Endothelial cell of umbilical vein (primary cell): ENCODE data around the gene UHRF1.

Experiments used
- JUN ChIP-seq: IDR thresholded peaks from 2 replicates; pipeline ENCODE4 v1.6.1; 2011; ENCODE audit warnings: borderline replicate concordance, low read depth; ENCODE audit not compliant: insufficient read length, insufficient read depth
- POLR2A ChIP-seq: IDR thresholded peaks from 2 replicates; pipeline ENCODE4 v1.6.1; 2012; ENCODE audit warnings: low read depth, mild to moderate bottlenecking, control low read depth, low read length
- TF ChIP-seq, protein P1 (sequence below), 2 donors: IDR thresholded peaks; 1 replicate in 1 of 2; 2 replicates in 1 of 2; pipeline ENCODE4 v1.5.1; 2011; ENCODE audit warnings: low read length in 2 of 2, mild to moderate bottlenecking in 2 of 2, moderate library complexity in 2 of 2, control low read depth in 1 of 2, inconsistent platforms in 1 of 2, low read depth in 1 of 2; ENCODE audit not compliant: insufficient read depth in 1 of 2; ENCODE audit errors: extremely low read depth in 1 of 2

GRCh38 chr19:4957981-4958380, 48.7 kb downstream of the UHRF1 start:
- TF ChIP-seq JUN (no peak), POLR2A (no peak)
- TF ChIP-seq, protein P1, sequence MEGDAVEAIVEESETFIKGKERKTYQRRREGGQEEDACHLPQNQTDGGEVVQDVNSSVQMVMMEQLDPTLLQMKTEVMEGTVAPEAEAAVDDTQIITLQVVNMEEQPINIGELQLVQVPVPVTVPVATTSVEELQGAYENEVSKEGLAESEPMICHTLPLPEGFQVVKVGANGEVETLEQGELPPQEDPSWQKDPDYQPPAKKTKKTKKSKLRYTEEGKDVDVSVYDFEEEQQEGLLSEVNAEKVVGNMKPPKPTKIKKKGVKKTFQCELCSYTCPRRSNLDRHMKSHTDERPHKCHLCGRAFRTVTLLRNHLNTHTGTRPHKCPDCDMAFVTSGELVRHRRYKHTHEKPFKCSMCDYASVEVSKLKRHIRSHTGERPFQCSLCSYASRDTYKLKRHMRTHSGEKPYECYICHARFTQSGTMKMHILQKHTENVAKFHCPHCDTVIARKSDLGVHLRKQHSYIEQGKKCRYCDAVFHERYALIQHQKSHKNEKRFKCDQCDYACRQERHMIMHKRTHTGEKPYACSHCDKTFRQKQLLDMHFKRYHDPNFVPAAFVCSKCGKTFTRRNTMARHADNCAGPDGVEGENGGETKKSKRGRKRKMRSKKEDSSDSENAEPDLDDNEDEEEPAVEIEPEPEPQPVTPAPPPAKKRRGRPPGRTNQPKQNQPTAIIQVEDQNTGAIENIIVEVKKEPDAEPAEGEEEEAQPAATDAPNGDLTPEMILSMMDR (IDR thresholded peaks at IDR 0.05; ENCODE audit: extremely low read depth in 1 of 2, insufficient read depth in 1 of 2, low read depth in 1 of 2, low read length in 2 of 2) = no peak
